Measurements from ENCODE around the gene GRK5.

- no peak for TF ChIP-seq EZH2 (IDR thresholded peaks at IDR 0.05; ENCODE audit: low read length, unreplicated experiment)
- TF ChIP-seq, protein P1, sequence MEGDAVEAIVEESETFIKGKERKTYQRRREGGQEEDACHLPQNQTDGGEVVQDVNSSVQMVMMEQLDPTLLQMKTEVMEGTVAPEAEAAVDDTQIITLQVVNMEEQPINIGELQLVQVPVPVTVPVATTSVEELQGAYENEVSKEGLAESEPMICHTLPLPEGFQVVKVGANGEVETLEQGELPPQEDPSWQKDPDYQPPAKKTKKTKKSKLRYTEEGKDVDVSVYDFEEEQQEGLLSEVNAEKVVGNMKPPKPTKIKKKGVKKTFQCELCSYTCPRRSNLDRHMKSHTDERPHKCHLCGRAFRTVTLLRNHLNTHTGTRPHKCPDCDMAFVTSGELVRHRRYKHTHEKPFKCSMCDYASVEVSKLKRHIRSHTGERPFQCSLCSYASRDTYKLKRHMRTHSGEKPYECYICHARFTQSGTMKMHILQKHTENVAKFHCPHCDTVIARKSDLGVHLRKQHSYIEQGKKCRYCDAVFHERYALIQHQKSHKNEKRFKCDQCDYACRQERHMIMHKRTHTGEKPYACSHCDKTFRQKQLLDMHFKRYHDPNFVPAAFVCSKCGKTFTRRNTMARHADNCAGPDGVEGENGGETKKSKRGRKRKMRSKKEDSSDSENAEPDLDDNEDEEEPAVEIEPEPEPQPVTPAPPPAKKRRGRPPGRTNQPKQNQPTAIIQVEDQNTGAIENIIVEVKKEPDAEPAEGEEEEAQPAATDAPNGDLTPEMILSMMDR (conservative IDR thresholded peaks at IDR 0.05; ENCODE audit: low read depth, low read length), result no peak
These were observed 13.8 kb downstream of the GRK5 start for GRCh38 chr10:119221201-119221600.
